ENCODE measurements around the gene CSTF2T. TPM values are rescaled to one million over a fixed set of nuclear protein-coding genes. Genes with fewer than 3 reads are reported as not detected.

Gene CSTF2T
- total RNA-seq, 1 experiment from 2014 or later, result 22.4 TPM

DNA sequence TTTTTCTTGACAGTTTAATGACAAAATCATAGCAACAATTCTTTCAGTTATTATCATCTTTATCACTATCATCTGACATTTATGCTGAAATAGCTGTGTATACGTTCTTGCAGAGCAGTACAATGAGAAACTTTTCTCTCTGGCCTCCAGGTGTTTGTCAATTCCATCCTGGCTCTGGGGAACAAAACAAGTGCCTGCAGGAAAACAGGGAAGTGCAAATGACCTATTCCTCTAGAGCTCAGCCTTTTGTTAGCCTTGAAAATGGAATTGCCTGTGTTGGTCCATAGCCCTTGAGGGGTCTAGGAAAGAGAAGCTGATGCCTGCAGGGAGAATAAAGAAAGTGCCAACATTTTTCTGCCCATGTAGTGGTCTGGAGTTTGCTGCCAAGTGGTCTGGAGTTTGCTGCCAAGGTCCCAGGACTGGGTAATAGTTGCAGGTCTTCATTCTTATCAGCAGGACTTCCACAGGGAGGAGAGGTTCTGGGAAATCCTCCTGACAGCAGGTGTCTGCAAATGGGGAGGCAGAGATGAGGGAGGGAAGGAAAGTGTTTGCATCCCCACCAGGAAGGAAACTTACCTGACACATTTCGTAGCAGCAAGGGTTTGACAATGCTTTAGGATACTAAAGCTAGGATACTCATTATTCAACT is 10.1 kb upstream of the CSTF2T start:
- Histone ChIP-seq H3K9me3 (ENCODE audit: insufficient read depth, low read depth) (no peaks in the 10 kb centered on the region), H3K4me2 (no peak overlapping the region), H3K4me1 (replicated peaks; ENCODE audit: insufficient read depth) (no peaks in the 10 kb centered on the region), H3K4me3 (no peak overlapping the region), H2AFZ (no peak overlapping the region), H3K79me2 (ENCODE audit: low read depth) (no peaks in the 10 kb centered on the region), H4K20me1 (ENCODE audit: insufficient read depth) (no peaks in the 10 kb centered on the region), H3K9me2 (ENCODE audit: insufficient read depth) (no peaks in the 10 kb centered on the region), H3K27ac (no peak overlapping the region), H3F3A (ENCODE audit: insufficient read depth, low read depth) (no peaks in the 10 kb centered on the region), H3K27me3 (ENCODE audit: insufficient read depth, low read depth) (no peaks in the 10 kb centered on the region), H3K36me3 (ENCODE audit: low read depth) (no peaks in the 10 kb centered on the region)
- CTCF ChIA-PET, result no interaction called here
- intact Hi-C loops (cut with micrococcal nuclease; ENCODE audit: unreplicated experiment), result no loop called here
- no peak for DNase-seq
- TF ChIP-seq EZH2 (IDR thresholded peaks at IDR 0.05; ENCODE audit: low read depth), result no peak
- TF ChIP-seq, protein P1, sequence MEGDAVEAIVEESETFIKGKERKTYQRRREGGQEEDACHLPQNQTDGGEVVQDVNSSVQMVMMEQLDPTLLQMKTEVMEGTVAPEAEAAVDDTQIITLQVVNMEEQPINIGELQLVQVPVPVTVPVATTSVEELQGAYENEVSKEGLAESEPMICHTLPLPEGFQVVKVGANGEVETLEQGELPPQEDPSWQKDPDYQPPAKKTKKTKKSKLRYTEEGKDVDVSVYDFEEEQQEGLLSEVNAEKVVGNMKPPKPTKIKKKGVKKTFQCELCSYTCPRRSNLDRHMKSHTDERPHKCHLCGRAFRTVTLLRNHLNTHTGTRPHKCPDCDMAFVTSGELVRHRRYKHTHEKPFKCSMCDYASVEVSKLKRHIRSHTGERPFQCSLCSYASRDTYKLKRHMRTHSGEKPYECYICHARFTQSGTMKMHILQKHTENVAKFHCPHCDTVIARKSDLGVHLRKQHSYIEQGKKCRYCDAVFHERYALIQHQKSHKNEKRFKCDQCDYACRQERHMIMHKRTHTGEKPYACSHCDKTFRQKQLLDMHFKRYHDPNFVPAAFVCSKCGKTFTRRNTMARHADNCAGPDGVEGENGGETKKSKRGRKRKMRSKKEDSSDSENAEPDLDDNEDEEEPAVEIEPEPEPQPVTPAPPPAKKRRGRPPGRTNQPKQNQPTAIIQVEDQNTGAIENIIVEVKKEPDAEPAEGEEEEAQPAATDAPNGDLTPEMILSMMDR (conservative IDR thresholded peaks at IDR 0.05), result no peak
- BruUV-seq (replicated peaks), result no TSS peak
- POLR2A ChIA-PET (ENCODE audit: unreplicated experiment), result no interaction called here

DNA sequence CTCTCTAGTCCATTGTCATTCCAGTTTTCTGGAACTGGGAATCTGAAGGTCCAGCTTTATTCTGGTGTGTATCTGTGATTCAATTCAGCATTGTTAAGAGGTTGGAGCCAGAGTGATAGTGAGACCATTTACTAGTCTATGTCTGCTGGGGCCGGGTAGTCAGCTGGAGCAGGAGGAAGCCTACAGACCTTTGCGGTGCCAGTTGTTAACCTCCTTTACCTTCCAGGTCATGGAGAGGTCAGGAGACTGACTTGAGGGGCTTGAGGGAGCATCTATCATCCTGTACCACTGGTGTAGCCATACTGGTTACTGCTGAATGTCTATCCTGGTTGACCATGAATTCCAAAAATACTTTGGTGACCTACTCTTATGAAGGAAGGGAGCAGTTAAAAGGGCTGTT is 9.2 kb upstream of the CSTF2T start:
- CTCF ChIA-PET, result no interaction called here
- H3K79me2 ChIP-seq (ENCODE audit: low read depth), result no peaks in the 10 kb centered on the region
- intact Hi-C loops (cut with micrococcal nuclease; ENCODE audit: unreplicated experiment), result no loop called here

DNA sequence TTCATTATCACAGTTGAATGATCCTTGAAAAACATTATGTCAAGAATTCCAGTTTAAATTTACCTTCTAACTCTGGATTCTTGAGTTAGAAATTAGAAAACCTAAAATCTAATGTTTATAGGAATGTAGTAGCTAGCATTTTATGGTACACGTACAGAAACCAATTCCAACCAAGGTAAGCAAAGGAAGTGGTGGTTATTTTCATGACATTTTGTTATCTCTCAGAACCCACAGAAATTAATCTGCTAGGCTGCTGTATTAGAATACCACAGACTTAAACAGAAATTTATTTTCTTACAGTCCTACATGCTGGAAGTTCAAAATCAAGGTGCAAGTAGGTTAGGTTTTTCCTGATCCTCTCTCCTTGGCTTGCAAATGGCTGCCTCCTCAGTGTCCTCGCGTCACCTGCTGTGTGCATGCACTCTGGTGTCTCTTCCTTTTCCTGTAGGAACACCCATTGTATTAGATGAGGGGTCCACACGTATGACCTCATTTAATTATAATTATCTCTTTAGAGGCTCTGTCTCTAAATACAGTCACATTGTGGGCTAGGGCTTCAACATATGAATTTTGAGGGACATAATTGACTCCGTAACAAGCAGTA is 8.5 kb upstream of the CSTF2T start:
- DNase-seq, result no peak
- no TSS peak for BruUV-seq (replicated peaks)
- H3K4me2 ChIP-seq, result no peak overlapping the region

More for the DNA sequence above, 9.2 kb upstream of the CSTF2T start:
- Histone ChIP-seq H3K4me2 (no peak overlapping the region), H3F3A (ENCODE audit: insufficient read depth, low read depth) (no peaks in the 10 kb centered on the region), H3K27me3 (ENCODE audit: insufficient read depth, low read depth) (no peaks in the 10 kb centered on the region), H4K20me1 (ENCODE audit: insufficient read depth) (no peaks in the 10 kb centered on the region), H3K27ac (no peak overlapping the region), H3K4me1 (replicated peaks; ENCODE audit: insufficient read depth) (no peaks in the 10 kb centered on the region), H3K36me3 (ENCODE audit: low read depth) (no peaks in the 10 kb centered on the region), H3K4me3 (no peak overlapping the region), H3K9me2 (ENCODE audit: insufficient read depth) (no peaks in the 10 kb centered on the region), H2AFZ (no peak overlapping the region), H3K9me3 (ENCODE audit: insufficient read depth, low read depth) (no peaks in the 10 kb centered on the region)
- POLR2A ChIA-PET (ENCODE audit: unreplicated experiment), result no interaction called here
- no TSS peak for BruUV-seq (replicated peaks)
- no peak for DNase-seq
- TF ChIP-seq, protein P1 (conservative IDR thresholded peaks at IDR 0.05), result no peak
- no peak for TF ChIP-seq EZH2 (IDR thresholded peaks at IDR 0.05; ENCODE audit: low read depth)

More for the DNA sequence above, 8.5 kb upstream of the CSTF2T start:
- H2AFZ ChIP-seq, result no peak overlapping the region
- intact Hi-C loops (cut with micrococcal nuclease; ENCODE audit: unreplicated experiment), result no loop called here
- no peaks in the 10 kb centered on the region for H3F3A ChIP-seq (ENCODE audit: insufficient read depth, low read depth)
- no peaks in the 10 kb centered on the region for H3K79me2 ChIP-seq (ENCODE audit: low read depth)
- POLR2A ChIA-PET (ENCODE audit: unreplicated experiment), result no interaction called here
- TF ChIP-seq, protein P1 (conservative IDR thresholded peaks at IDR 0.05), result no peak
- TF ChIP-seq EZH2 (IDR thresholded peaks at IDR 0.05; ENCODE audit: low read depth), result no peak
- H3K36me3 ChIP-seq (ENCODE audit: low read depth), result no peaks in the 10 kb centered on the region
- no peaks in the 10 kb centered on the region for H3K9me3 ChIP-seq (ENCODE audit: insufficient read depth, low read depth)
- H3K4me3 ChIP-seq, result no peak overlapping the region
- H3K27ac ChIP-seq, result no peak overlapping the region
- no peaks in the 10 kb centered on the region for H3K9me2 ChIP-seq (ENCODE audit: insufficient read depth)
- H3K27me3 ChIP-seq (ENCODE audit: insufficient read depth, low read depth), result no peaks in the 10 kb centered on the region
- CTCF ChIA-PET, result no interaction called here
- H3K4me1 ChIP-seq (replicated peaks; ENCODE audit: insufficient read depth), result no peaks in the 10 kb centered on the region
- H4K20me1 ChIP-seq (ENCODE audit: insufficient read depth), result no peaks in the 10 kb centered on the region

Data from PC-9 (cell line).